OCI-LY1 (cell line): ENCODE measurements around the gene CD200.

Experiments
- H2AFZ ChIP-seq: fragments of 200-600 bp; sonication (generic), shearing (Covaris generic); 2 replicates; pipeline ENCODE4 v1.6.0; 2014; ENCODE audit warnings: antibody characterized with exemption, mild to moderate bottlenecking, low read length
- H3F3A ChIP-seq: fragments of 200-600 bp; sonication (generic), shearing (Covaris generic); 2 replicates; pipeline ENCODE4 v1.6.0; 2014; ENCODE audit warnings: mild to moderate bottlenecking, antibody characterized with exemption, low read length, moderate library complexity; ENCODE audit not compliant: insufficient read depth
- H3K27ac ChIP-seq: fragments of 200-600 bp; sonication (generic); 2 replicates; pipeline ENCODE4 v1.5.1; 2014; ENCODE audit warnings: low read length, mixed run types, mild to moderate bottlenecking, low read depth; ENCODE audit not compliant: poor library complexity, severe bottlenecking
- H3K27me3 ChIP-seq: fragments of 200-600 bp; sonication (generic); 2 replicates; pipeline ENCODE4 v1.6.0; 2014; ENCODE audit warnings: antibody characterized with exemption, mild to moderate bottlenecking, low read length, moderate library complexity; ENCODE audit not compliant: insufficient read depth
- H3K36me3 ChIP-seq: fragments of 200-600 bp; sonication (generic); 2 replicates; pipeline ENCODE4 v1.6.1; 2014; ENCODE audit warnings: mild to moderate bottlenecking, antibody characterized with exemption, low read length, moderate library complexity, mixed read lengths; ENCODE audit not compliant: insufficient read depth
- H3K4me1 ChIP-seq: fragments of 200-600 bp; sonication (generic); 2 replicates; pipeline ENCODE4 v1.5.1; 2014; ENCODE audit warnings: mild to moderate bottlenecking, low read length, moderate library complexity; ENCODE audit not compliant: insufficient read depth, severe bottlenecking
- H3K4me2 ChIP-seq: fragments of 200-600 bp; sonication (generic), shearing (Covaris generic); 2 replicates; pipeline ENCODE4 v1.6.1; 2014; ENCODE audit warnings: low read length
- H3K4me3 ChIP-seq: fragments of 200-600 bp; sonication (generic); 2 replicates; pipeline ENCODE4 v1.5.1; 2014; ENCODE audit warnings: low read length, low read depth, mild to moderate bottlenecking, mixed read lengths; ENCODE audit not compliant: poor library complexity, severe bottlenecking
- H3K79me2 ChIP-seq: fragments of 200-600 bp; shearing (Covaris generic); 2 replicates; pipeline ENCODE4 v1.6.1; 2016; ENCODE audit warnings: mixed run types, low read length, mixed read lengths; ENCODE audit not compliant: insufficient read depth
- H3K9ac ChIP-seq: fragments of 200-600 bp; sonication (generic), shearing (Covaris generic); 2 replicates; pipeline ENCODE4 v1.6.1; 2014; ENCODE audit warnings: mild to moderate bottlenecking, low read length, mixed read lengths
- H3K9me2 ChIP-seq: fragments of 200-600 bp; sonication (generic), shearing (Covaris generic); 2 replicates; pipeline ENCODE4 v1.6.1; 2014; ENCODE audit warnings: low read depth, mild to moderate bottlenecking, low read length, mixed read lengths
- H3K9me3 ChIP-seq: fragments of 200-600 bp; shearing (Covaris generic); 2 replicates; pipeline ENCODE4 v1.6.1; 2014; ENCODE audit warnings: low read length, mixed read lengths
- H4K20me1 ChIP-seq: fragments of 200-600 bp; sonication (generic), shearing (Covaris generic); 2 replicates; pipeline ENCODE4 v1.6.0; 2016; ENCODE audit warnings: mild to moderate bottlenecking, low read length; ENCODE audit not compliant: insufficient read depth
- EZH2 ChIP-seq: fragments of 200-600 bp; sonication (generic), shearing (Covaris generic); IDR thresholded peaks from 2 replicates; pipeline ENCODE4 v1.8.0; 2017; ENCODE audit warnings: borderline replicate concordance, mixed run types, mild to moderate bottlenecking, antibody characterized with exemption, low read length, moderate library complexity, mixed read lengths
- TF ChIP-seq, protein P1 (sequence below): fragments of 200-600 bp; sonication (generic), shearing (Covaris generic); IDR thresholded peaks from 2 replicates; pipeline ENCODE4 v1.5.1; 2017; ENCODE audit warnings: mild to moderate bottlenecking, antibody characterized with exemption, low read length, moderate library complexity, mixed read lengths

The CD200 gene

DNA sequence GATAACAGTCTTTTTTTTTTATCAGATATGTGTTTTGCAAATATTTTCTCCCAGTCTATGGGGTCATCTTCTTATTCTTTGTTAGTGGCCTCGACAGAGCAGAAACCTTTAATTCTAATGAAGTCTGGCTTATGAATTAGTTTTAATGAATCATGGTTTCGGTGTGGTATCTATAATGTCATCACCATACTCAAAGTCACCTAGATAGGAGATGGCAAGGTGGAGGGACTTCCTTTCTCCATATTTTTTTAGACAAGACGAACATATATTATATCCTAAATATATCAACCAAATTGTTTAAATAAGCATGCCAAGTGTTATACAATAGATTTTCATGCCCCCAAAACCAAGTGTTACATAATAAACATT lies 60.4 kb downstream of the CD200 start:
- H3K4me2 ChIP-seq = no peak overlapping the region

DNA sequence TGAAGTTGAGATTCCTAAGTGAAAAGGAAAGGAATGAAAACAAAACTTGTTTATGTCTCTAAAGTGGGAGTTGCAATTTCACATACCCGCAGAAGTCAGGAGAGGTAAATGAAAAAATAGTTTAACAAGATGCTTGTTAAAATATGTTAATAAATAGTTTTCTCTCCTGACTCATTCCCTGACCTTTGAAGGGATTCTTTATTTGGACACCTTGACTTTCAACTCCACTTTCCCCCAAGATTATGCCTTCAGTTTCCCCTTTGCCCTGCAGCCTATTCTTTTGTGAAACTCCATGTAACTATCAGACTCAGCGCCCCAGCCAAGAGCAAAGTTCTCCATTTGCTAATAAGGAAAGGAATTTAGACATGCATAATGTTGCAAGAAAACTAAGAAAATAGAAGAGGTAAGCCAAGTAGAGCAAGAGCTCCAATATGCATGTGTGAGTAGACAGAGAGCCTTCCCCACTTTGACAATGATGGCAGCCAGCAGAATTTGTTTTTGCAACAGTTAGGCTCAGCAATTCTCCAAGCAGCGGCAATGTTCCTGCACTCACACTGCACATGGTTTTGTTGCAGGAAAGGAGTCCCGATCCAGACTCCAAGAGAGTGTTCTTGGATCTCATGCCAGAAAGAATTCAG lies 61.2 kb downstream of the CD200 start:
- Histone ChIP-seq H3K9me2 (no peaks in the 10 kb centered on the region), H3K4me3 (no peak overlapping the region), H3K4me1 (no peaks in the 10 kb centered on the region), H4K20me1 (no peaks in the 10 kb centered on the region), H2AFZ (no peak overlapping the region), H3K27me3 (no peaks in the 10 kb centered on the region), H3K27ac (no peak overlapping the region), H3K79me2 (no peaks in the 10 kb centered on the region), H3K9ac (no peak overlapping the region), H3F3A (no peaks in the 10 kb centered on the region), H3K9me3 (no peaks in the 10 kb centered on the region; the same call in 1 of the 2 replicates), H3K4me2 (no peak overlapping the region), H3K36me3 (no peaks in the 10 kb centered on the region)
- TF ChIP-seq, protein P1, sequence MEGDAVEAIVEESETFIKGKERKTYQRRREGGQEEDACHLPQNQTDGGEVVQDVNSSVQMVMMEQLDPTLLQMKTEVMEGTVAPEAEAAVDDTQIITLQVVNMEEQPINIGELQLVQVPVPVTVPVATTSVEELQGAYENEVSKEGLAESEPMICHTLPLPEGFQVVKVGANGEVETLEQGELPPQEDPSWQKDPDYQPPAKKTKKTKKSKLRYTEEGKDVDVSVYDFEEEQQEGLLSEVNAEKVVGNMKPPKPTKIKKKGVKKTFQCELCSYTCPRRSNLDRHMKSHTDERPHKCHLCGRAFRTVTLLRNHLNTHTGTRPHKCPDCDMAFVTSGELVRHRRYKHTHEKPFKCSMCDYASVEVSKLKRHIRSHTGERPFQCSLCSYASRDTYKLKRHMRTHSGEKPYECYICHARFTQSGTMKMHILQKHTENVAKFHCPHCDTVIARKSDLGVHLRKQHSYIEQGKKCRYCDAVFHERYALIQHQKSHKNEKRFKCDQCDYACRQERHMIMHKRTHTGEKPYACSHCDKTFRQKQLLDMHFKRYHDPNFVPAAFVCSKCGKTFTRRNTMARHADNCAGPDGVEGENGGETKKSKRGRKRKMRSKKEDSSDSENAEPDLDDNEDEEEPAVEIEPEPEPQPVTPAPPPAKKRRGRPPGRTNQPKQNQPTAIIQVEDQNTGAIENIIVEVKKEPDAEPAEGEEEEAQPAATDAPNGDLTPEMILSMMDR = no peak
- no peak for TF ChIP-seq EZH2

More for the DNA sequence above, 60.4 kb downstream of the CD200 start:
- TF ChIP-seq EZH2 = no peak
- TF ChIP-seq, protein P1 = no peak
- H3K9me2 ChIP-seq = no peaks in the 10 kb centered on the region
- H3K4me3 ChIP-seq = no peak overlapping the region
- no peaks in the 10 kb centered on the region for H3K36me3 ChIP-seq
- no peaks in the 10 kb centered on the region for H3K79me2 ChIP-seq
- no peaks in the 10 kb centered on the region for H3K4me1 ChIP-seq
- H3K9ac ChIP-seq = no peak overlapping the region
- no peak overlapping the region for H2AFZ ChIP-seq
- H3K27me3 ChIP-seq = no peaks in the 10 kb centered on the region
- no peaks in the 10 kb centered on the region for H4K20me1 ChIP-seq
- H3K9me3 ChIP-seq = no peaks in the 10 kb centered on the region; the same call in 1 of the 2 replicates
- H3K27ac ChIP-seq = no peak overlapping the region
- no peaks in the 10 kb centered on the region for H3F3A ChIP-seq

DNA sequence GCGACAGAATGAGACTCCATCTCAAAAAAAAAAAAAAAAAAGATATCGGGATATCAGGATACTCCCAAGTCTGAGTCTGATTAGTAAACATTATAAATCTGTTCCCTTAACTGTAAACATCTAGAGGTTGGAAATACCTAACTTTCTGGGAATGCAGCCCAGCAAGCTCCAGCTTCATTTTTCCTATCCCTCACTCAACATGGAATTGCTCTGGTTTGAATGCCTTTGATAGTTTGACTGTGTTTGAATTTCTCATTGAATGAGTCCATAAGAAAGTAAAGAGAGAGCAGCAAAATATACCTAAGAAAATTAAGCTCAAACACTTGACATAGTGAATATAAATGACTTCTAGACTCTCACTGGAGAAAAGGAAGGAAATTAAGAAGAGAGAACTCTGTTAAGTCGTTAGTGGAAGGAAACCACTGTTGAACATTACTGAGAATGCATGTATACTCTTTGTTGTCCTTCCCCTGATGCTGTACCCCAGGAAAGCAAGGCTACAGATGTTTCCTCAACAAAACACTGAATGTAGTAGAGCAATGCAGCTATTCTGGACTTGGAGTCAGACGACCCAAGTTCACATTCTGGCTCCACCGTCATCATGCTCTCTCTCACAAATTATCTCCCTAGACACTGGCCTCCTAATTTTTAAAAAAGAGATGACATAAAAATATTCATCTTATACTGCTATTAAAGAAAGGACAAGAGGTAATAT lies 62.4 kb downstream of the CD200 start:
- H3K36me3 ChIP-seq = no peaks in the 10 kb centered on the region
- no peak overlapping the region for H3K9ac ChIP-seq
- H3K27me3 ChIP-seq = no peaks in the 10 kb centered on the region
- no peaks in the 10 kb centered on the region for H4K20me1 ChIP-seq
- TF ChIP-seq, protein P1 = no peak
- TF ChIP-seq EZH2 = no peak
- no peak overlapping the region for H3K4me3 ChIP-seq
- H3K79me2 ChIP-seq = no peaks in the 10 kb centered on the region
- H3F3A ChIP-seq = no peaks in the 10 kb centered on the region
- no peaks in the 10 kb centered on the region; the same call in 1 of the 2 replicates for H3K9me3 ChIP-seq
- H3K4me2 ChIP-seq = no peak overlapping the region
- no peaks in the 10 kb centered on the region for H3K4me1 ChIP-seq
- H3K9me2 ChIP-seq = no peaks in the 10 kb centered on the region
- no peak overlapping the region for H3K27ac ChIP-seq
- H2AFZ ChIP-seq = no peak overlapping the region
